H1 (cell line): ENCODE measurements around the gene MRPL28. TPM values are rescaled to one million over a fixed set of nuclear protein-coding genes. Genes with fewer than 3 reads are reported as not detected.
A peak's percentile ranks its signal among the peaks of the same experiment; 100 is the strongest.

Experiments used
- CTCF ChIA-PET: fragments of 300-600 bp; sonication (Branson Sonifier 250); formaldehyde crosslinking; loops from one replicate; lab custom pipeline; 2021; ENCODE audit not compliant: partially characterized antibody; lab: Charles Lee
- POLR2A ChIA-PET: fragments of 300-600 bp; sonication (Branson Sonifier 250); formaldehyde crosslinking; loops from one replicate; lab custom pipeline; 2021; ENCODE audit warnings: inconsistent platforms; ENCODE audit not compliant: partially characterized antibody; lab: Charles Lee
- DNase-seq, 2 experiments: peaks; one replicate each; pipeline versions ENCODE4 v3.0.0 to v3.0.0-alpha.2; 2010 to 2022; ENCODE audit warnings: low spot score in 2 of 2, low read depth in 1 of 2, mixed read lengths in 1 of 2
- FAIRE-seq: peaks from 2 replicates; lab custom pipeline; 2011; peaks lifted over from hg19 to GRCh38; lab: Jason Lieb, UNC
- H2AFZ ChIP-seq: 2 replicates; pipeline ENCODE4 v1.8.1; 2012; ENCODE audit warnings: low read length, inconsistent platforms
- H2AK5ac ChIP-seq: 2 replicates; pipeline ENCODE4 v1.6.1; 2013; ENCODE audit warnings: low read depth, low read length
- H2BK120ac ChIP-seq: replicated peaks from 2 replicates; pipeline ENCODE3; 2013; ENCODE audit warnings: low read depth, low read length, inconsistent platforms
- H2BK12ac ChIP-seq: 2 replicates; pipeline ENCODE4 v1.6.1; 2013; ENCODE audit warnings: low read depth, low read length
- H2BK15ac ChIP-seq: 2 replicates; pipeline ENCODE4 v1.6.1; 2013; ENCODE audit warnings: low read length
- H2BK20ac ChIP-seq: 2 replicates; pipeline ENCODE4 v1.6.1; 2013; ENCODE audit warnings: low read length
- H2BK5ac ChIP-seq: 2 replicates; pipeline ENCODE4 v1.6.1; 2013; ENCODE audit warnings: low read depth, low read length
- H3K14ac ChIP-seq: 2 replicates; pipeline ENCODE4 v1.6.1; 2013; ENCODE audit warnings: inconsistent platforms; ENCODE audit not compliant: insufficient read length
- H3K18ac ChIP-seq: 2 replicates; pipeline ENCODE4 v1.6.1; 2013; ENCODE audit warnings: low read length; ENCODE audit errors: extremely low read depth
- H3K23ac ChIP-seq: 2 replicates; pipeline ENCODE4 v1.6.1; 2013; ENCODE audit warnings: inconsistent platforms; ENCODE audit not compliant: insufficient read length
- H3K23me2 ChIP-seq: 2 replicates; pipeline ENCODE4 v1.6.1; 2013; ENCODE audit warnings: low read depth, low read length
- H3K27ac ChIP-seq: 2 replicates; pipeline ENCODE4 v1.6.1; 2011; ENCODE audit warnings: low read depth, low read length, inconsistent platforms
- H3K27me3 ChIP-seq, 4 experiments: replicated peaks in 1 of 4; 1 replicate in 1 of 4; 2 replicates in 3 of 4; pipeline versions ENCODE4 v1.6.1 to v1.8.1; 2011 to 2013; ENCODE audit warnings: low read length in 3 of 4, mild to moderate bottlenecking in 3 of 4, inconsistent platforms in 2 of 4, mixed read lengths in 2 of 4, moderate library complexity in 1 of 4; ENCODE audit not compliant: control insufficient read depth in 3 of 4, insufficient read depth in 3 of 4; ENCODE audit errors: extremely low read depth in 1 of 4
- H3K36me3 ChIP-seq, 4 experiments: 2 replicates each; pipeline versions ENCODE4 v1.6.1 to v1.8.1; 2011 to 2013; ENCODE audit warnings: mild to moderate bottlenecking in 4 of 4, low read length in 3 of 4, moderate library complexity in 2 of 4, control low read depth in 1 of 4, inconsistent platforms in 1 of 4; ENCODE audit not compliant: insufficient read depth in 4 of 4, control insufficient read depth in 2 of 4
- H3K4ac ChIP-seq: replicated peaks from 2 replicates; pipeline ENCODE3; 2013; ENCODE audit warnings: low read length, low read depth, mixed read lengths, inconsistent platforms; ENCODE audit not compliant: insufficient read length
- H3K4me1 ChIP-seq, 4 experiments: replicated peaks in 1 of 4; 1 replicate in 1 of 4; 2 replicates in 3 of 4; pipeline versions ENCODE4 v1.6.1 to v1.8.1; 2011 to 2013; ENCODE audit warnings: low read length in 3 of 4, inconsistent platforms in 2 of 4, mixed read lengths in 1 of 4; ENCODE audit not compliant: insufficient read depth in 4 of 4, control insufficient read depth in 3 of 4
- H3K4me2 ChIP-seq, 2 experiments: 2 replicates each; pipeline versions ENCODE4 v1.6.1 to v1.8.1; 2011 to 2013; ENCODE audit warnings: low read depth in 2 of 2, low read length in 2 of 2, control low read depth in 1 of 2, inconsistent platforms in 1 of 2, mild to moderate bottlenecking in 1 of 2; ENCODE audit not compliant: insufficient read depth in 1 of 2
- H3K4me3 ChIP-seq, 4 experiments: fragments of 200-600, 300-600 bp in 1 of 4; sonication (generic), shearing (Covaris generic), sonication (Bioruptor Twin) in 1 of 4; 2 replicates each; pipeline versions ENCODE4 v1.5.1 to v1.8.1; 2011 to 2016; ENCODE audit warnings: low read length in 4 of 4, low read depth in 3 of 4, control low read depth in 2 of 4, inconsistent platforms in 2 of 4, mild to moderate bottlenecking in 2 of 4, mixed read lengths in 1 of 4, moderate library complexity in 1 of 4; ENCODE audit not compliant: insufficient read depth in 2 of 4; ENCODE audit errors: extremely low read depth in 1 of 4
- H3K56ac ChIP-seq: replicated peaks from 2 replicates; pipeline ENCODE3; 2013; ENCODE audit warnings: low read depth, mild to moderate bottlenecking, mixed read lengths, low read length, inconsistent platforms; ENCODE audit not compliant: insufficient read length
- H3K79me1 ChIP-seq: 2 replicates; pipeline ENCODE4 v1.6.1; 2013; ENCODE audit warnings: low read depth, low read length, control low read depth
- H3K79me2 ChIP-seq, 2 experiments: 2 replicates each; pipeline versions ENCODE4 v1.6.1 to v1.8.1; 2012 to 2013; ENCODE audit warnings: low read length in 2 of 2, mild to moderate bottlenecking in 2 of 2, inconsistent platforms in 1 of 2; ENCODE audit not compliant: insufficient read depth in 2 of 2, control insufficient read depth in 1 of 2
- H3K9ac ChIP-seq, 4 experiments: replicated peaks in 1 of 4; 1 replicate in 1 of 4; 2 replicates in 3 of 4; pipeline versions ENCODE4 v1.6.1 to v1.8.1; 2011 to 2013; ENCODE audit warnings: low read depth in 3 of 4, low read length in 3 of 4, control low read depth in 2 of 4, mild to moderate bottlenecking in 2 of 4, moderate library complexity in 2 of 4, inconsistent platforms in 1 of 4; ENCODE audit errors: extremely low read depth in 1 of 4
- H3K9me3 ChIP-seq, 2 experiments: 2 replicates each; pipeline versions ENCODE4 v1.6.1 to v1.8.1; 2012 to 2013; ENCODE audit warnings: mild to moderate bottlenecking in 2 of 2, moderate library complexity in 2 of 2, control low read depth in 1 of 2, inconsistent platforms in 1 of 2, low read depth in 1 of 2, low read length in 1 of 2, mixed read lengths in 1 of 2; ENCODE audit not compliant: insufficient read depth in 2 of 2
- H4K20me1 ChIP-seq, 2 experiments: replicated peaks in 1 of 2; 2 replicates each; pipeline versions ENCODE3 to v1.8.1; 2011 to 2013; ENCODE audit warnings: inconsistent platforms in 2 of 2, low read length in 2 of 2, mild to moderate bottlenecking in 1 of 2; ENCODE audit not compliant: insufficient read depth in 2 of 2, control insufficient read depth in 1 of 2
- H4K5ac ChIP-seq: 2 replicates; pipeline ENCODE4 v1.6.1; 2013; ENCODE audit warnings: low read length, low read depth, mixed read lengths, inconsistent platforms; ENCODE audit not compliant: insufficient read length
- H4K8ac ChIP-seq: 2 replicates; pipeline ENCODE4 v1.8.0; 2013; ENCODE audit warnings: mild to moderate bottlenecking, moderate library complexity, low read length, inconsistent platforms; ENCODE audit not compliant: insufficient read depth; ENCODE audit errors: extremely low read depth
- H4K91ac ChIP-seq: replicated peaks from 2 replicates; pipeline ENCODE3; 2013; ENCODE audit warnings: low read length, mixed read lengths, inconsistent platforms; ENCODE audit not compliant: insufficient read length
- CREB1 ChIP-seq: IDR thresholded peaks from 2 replicates; pipeline ENCODE4 v1.6.1; 2012; ENCODE audit warnings: inconsistent platforms
- EGR1 ChIP-seq: IDR thresholded peaks from 2 replicates; pipeline ENCODE4 v1.6.1; 2011; ENCODE audit warnings: low read depth, low read length, borderline replicate concordance
- JUND ChIP-seq: IDR thresholded peaks from 2 replicates; pipeline ENCODE4 v1.6.1; 2011; ENCODE audit warnings: mild to moderate bottlenecking, improper control_type of control experiment, low read length
- RAD21 ChIP-seq, 2 experiments: IDR thresholded peaks in 1 of 2; conservative IDR thresholded peaks in 1 of 2; 2 replicates each; pipeline ENCODE4 v1.6.1; 2011; ENCODE audit warnings: low read depth in 2 of 2, low read length in 2 of 2, improper control_type of control experiment in 1 of 2, inconsistent platforms in 1 of 2, mild to moderate bottlenecking in 1 of 2, moderate library complexity in 1 of 2
- RFX5 ChIP-seq: IDR thresholded peaks from 2 replicates; pipeline ENCODE4 v1.6.1; 2011; ENCODE audit warnings: low read depth, low read length, improper control_type of control experiment, borderline replicate concordance
- YY1 ChIP-seq: IDR thresholded peaks from 2 replicates; pipeline ENCODE4 v1.6.1; 2011; ENCODE audit warnings: low read depth, mild to moderate bottlenecking, low read length
- ZNF274 ChIP-seq: IDR thresholded peaks from 2 replicates; pipeline ENCODE4 v1.7.0; 2012; ENCODE audit warnings: low read length, borderline replicate concordance; ENCODE audit errors: extremely low read depth
- WGBS, 2 experiments: shearing (Covaris generic) in 1 of 2; methylation state at CpG; one replicate each; pipeline versions ENCODE4 v1.1.6 to v1.1.7; 2013 to 2015; ENCODE audit warnings: low lambda C conversion rate in 2 of 2, mixed read lengths in 2 of 2, inconsistent platforms in 1 of 2, low coverage in 1 of 2, missing lambda C conversion rate in 1 of 2; ENCODE audit not compliant: insufficient replicate concordance in 2 of 2, insufficient coverage in 1 of 2, insufficient read length in 1 of 2; ENCODE audit errors: extremely low coverage in 1 of 2, missing lambda C conversion rate in 1 of 2; 5-methylcytosine and 5-hydroxymethylcytosine counted together
- polyA plus RNA-seq, 7 experiments: library from polyadenylated mRNA; depleted of rRNA in 3 of 7; stranded (reverse) in 5 of 7; unstranded in 2 of 7; fragments of >200 nt in 5 of 7; fragments of 200-250 nt in 2 of 7; gene quantifications; 1 replicate in 5 of 7; 2 replicates in 1 of 7; 4 replicates in 1 of 7; pipeline versions ENCODE4 v1.2.1 to v1.2.3, GENCODE V29; 2011 to 2013; ENCODE audit warnings: missing spikeins in 2 of 7, mixed read lengths in 2 of 7
- total RNA-seq: library from RNA; stranded (reverse); fragmentation: NEBNext Ultra II Directional; extraction: Animal tissue kit (Norgen Biotek cat#: 25700); gene quantifications from 2 replicates; pipeline ENCODE4 v1.2.1, GENCODE V29; 2021
- TF ChIP-seq, protein P1 (sequence below), 3 experiments: IDR thresholded peaks; 1 replicate in 2 of 3; 2 replicates in 1 of 3; pipeline versions ENCODE4 v1.5.1 to v1.6.1; 2011; ENCODE audit warnings: low read length in 3 of 3, mild to moderate bottlenecking in 3 of 3, inconsistent platforms in 2 of 3, low read depth in 1 of 3, moderate library complexity in 1 of 3; ENCODE audit not compliant: insufficient read depth in 1 of 3; ENCODE audit errors: control extremely low read depth in 1 of 3
- TF ChIP-seq, protein P2 (sequence below): IDR thresholded peaks from 2 replicates; pipeline ENCODE4 v1.6.1; 2011; ENCODE audit warnings: low read length, improper control_type of control experiment

MRPL28 gene
- total and polyA plus RNA-seq, 2 of the 8 experiments (the other 6 are each of a cell fraction or from before 2014, with no cell fraction given), result 88.9 to 188 TPM

DNA sequence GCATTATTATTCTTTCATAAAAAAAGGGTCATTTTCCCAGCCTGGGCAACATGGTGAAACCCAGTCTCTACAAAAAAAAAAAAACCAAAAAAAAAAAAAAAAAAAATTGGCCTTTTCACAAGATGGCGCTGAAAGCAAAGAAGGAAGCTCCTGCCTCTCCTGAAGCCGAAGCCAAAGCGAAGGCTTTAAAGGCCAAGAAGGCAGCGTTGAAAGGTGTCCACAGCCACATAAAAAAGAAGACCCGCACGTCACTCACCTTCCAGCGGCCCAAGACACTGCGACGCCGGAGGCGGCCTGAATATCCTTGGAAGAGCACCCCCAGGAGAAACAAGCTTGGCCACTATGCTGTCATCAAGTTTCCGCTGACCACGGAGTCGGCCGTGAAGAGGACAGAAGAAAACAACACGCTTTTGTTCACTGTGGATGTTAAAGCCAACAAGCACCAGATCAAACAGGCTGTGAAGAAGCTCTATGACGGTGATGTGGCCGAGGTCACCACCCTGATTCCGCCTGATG is 16.4 kb upstream of the MRPL28 start:
- H3K79me2 ChIP-seq, result no peaks in the 10 kb centered on the region
- no peak overlapping the region for H3K18ac ChIP-seq
- no peak overlapping the region for H4K8ac ChIP-seq
- no peak overlapping the region for H3K56ac ChIP-seq
- FAIRE-seq (no peak), DNase-seq (no peak)
- no peaks in the 10 kb centered on the region for H4K20me1 ChIP-seq
- H3K27ac ChIP-seq, result no peak overlapping the region
- H2AK5ac ChIP-seq, result no peak overlapping the region
- WGBS, 2 experiments, result 90% methylated on average over 19 of the region's 19 CpGs; no CpG with 5 or more reads in 1 of the 2 experiments
- H3K23me2 ChIP-seq, result peaks cover 11% of the 10 kb centered on the region
- no peak overlapping the region for H2AFZ ChIP-seq
- no peak overlapping the region for H3K9ac ChIP-seq
- H3K27me3 ChIP-seq, result peaks cover 0 to 3% (median under 1%) of the 10 kb centered on the region in 4 experiments; a peak in 2 of 7 replicates
- no peak overlapping the region for H3K4me2 ChIP-seq
- no peaks in the 10 kb centered on the region for H3K9me3 ChIP-seq
- no peak overlapping the region for H3K4me3 ChIP-seq
- H3K36me3 ChIP-seq, result no peaks in the 10 kb centered on the region
- no peaks in the 10 kb centered on the region for H3K79me1 ChIP-seq
- H3K4me1 ChIP-seq, result peaks cover 3 to 11% (median 9%) of the 10 kb centered on the region in 4 experiments
- no peak overlapping the region for H4K91ac ChIP-seq
- no peak overlapping the region for H2BK15ac ChIP-seq
- H3K23ac ChIP-seq, result no peak overlapping the region
- ChIA-PET CTCF (interaction anchor here (0.6 to 1.0 kb wide), 8 partner anchors 15 to 1907 kb away, joined by 3 to 4 read pairs (median 3); partner anchors contain the start of gene DECR2), POLR2A (interaction anchor here (0.7 to 7.3 kb wide), 3 partner anchors 11 to 1578 kb away, joined by 3 to 67 read pairs (median 4); partner anchors contain the start of genes NME4 and RPS2)
- H3K4ac ChIP-seq, result no peak overlapping the region
- H2BK120ac ChIP-seq, result no peak overlapping the region
- no peak overlapping the region for H4K5ac ChIP-seq
- no peak overlapping the region for H3K14ac ChIP-seq
- no peak overlapping the region for H2BK20ac ChIP-seq
- H2BK12ac ChIP-seq, result no peak overlapping the region
- peak overlapping the region; percentile 47; the same call in 1 of the 2 replicates for H2BK5ac ChIP-seq
- TF ChIP-seq, protein P1, sequence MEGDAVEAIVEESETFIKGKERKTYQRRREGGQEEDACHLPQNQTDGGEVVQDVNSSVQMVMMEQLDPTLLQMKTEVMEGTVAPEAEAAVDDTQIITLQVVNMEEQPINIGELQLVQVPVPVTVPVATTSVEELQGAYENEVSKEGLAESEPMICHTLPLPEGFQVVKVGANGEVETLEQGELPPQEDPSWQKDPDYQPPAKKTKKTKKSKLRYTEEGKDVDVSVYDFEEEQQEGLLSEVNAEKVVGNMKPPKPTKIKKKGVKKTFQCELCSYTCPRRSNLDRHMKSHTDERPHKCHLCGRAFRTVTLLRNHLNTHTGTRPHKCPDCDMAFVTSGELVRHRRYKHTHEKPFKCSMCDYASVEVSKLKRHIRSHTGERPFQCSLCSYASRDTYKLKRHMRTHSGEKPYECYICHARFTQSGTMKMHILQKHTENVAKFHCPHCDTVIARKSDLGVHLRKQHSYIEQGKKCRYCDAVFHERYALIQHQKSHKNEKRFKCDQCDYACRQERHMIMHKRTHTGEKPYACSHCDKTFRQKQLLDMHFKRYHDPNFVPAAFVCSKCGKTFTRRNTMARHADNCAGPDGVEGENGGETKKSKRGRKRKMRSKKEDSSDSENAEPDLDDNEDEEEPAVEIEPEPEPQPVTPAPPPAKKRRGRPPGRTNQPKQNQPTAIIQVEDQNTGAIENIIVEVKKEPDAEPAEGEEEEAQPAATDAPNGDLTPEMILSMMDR (IDR thresholded peaks at IDR 0.05; ENCODE audit: control extremely low read depth in 1 of 3, insufficient read depth in 1 of 3, low read depth in 1 of 3, low read length in 3 of 3), result peak in 1 of 3 experiments; percentile 15; a peak in 1 of 4 replicates
- TF ChIP-seq RAD21 (IDR thresholded peaks at IDR 0.05 in 1 of 2, conservative IDR thresholded peaks at IDR 0.05 in 1 of 2; ENCODE audit: low read depth in 2 of 2, low read length in 2 of 2), result peak in 1 of 2 experiments; percentile 30; a peak in 2 of 4 replicates
- TF ChIP-seq JUND, result no peak
- 0 out of 2 replicates have a peak, but pooled peaks have one; percentile 6 for TF ChIP-seq YY1
- no peak for TF ChIP-seq EGR1
- no peak for TF ChIP-seq ZNF274
- TF ChIP-seq CREB1, result no peak
- TF ChIP-seq, protein P2, sequence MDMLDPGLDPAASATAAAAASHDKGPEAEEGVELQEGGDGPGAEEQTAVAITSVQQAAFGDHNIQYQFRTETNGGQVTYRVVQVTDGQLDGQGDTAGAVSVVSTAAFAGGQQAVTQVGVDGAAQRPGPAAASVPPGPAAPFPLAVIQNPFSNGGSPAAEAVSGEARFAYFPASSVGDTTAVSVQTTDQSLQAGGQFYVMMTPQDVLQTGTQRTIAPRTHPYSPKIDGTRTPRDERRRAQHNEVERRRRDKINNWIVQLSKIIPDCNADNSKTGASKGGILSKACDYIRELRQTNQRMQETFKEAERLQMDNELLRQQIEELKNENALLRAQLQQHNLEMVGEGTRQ, result no peak
- TF ChIP-seq RFX5, result no peak
